Adipose tissue (tissue), 3 donors: Measurements from ENCODE around the gene RNF10. TPM values are rescaled to one million over a fixed set of nuclear protein-coding genes. Genes with fewer than 3 reads are reported as not detected.

ENCODE experiments used
- polyA plus RNA-seq, 3 donors: library from polyadenylated mRNA; stranded (reverse); fragments of 200-250 nt; gene quantifications; one replicate each; pipeline ENCODE4 v1.2.3, GENCODE V29; 2013
- donor health status: healthy with polysubstance abuse.
- donor health status: Bipolar disorder and iron deficiency.
- donor health status: healthy.

RNF10 gene
- polyA plus RNA-seq, 3 donors = 54.4 to 141 (median 103) TPM

Other genes starting within 250 kb of the RNF10 start
- gene RNU4-2, start 242.5 kb upstream of the RNF10 start, polyA plus RNA-seq = not detected
- not detected for gene RNU4-1, start 241.1 kb upstream of the RNF10 start, polyA plus RNA-seq
- under 1 TPM; 0.56 to 0.93 (median 0.91) TPM for gene SIRT4, start 232.0 kb upstream of the RNF10 start, polyA plus RNA-seq
- gene PLA2G1B, start 206.6 kb upstream of the RNF10 start, polyA plus RNA-seq = over 10,000 TPM in 1 of 3 donors, 10 to 100 TPM in 1, 1 to 10 TPM in 1; 2.3 to 10,835 (median 11.8) TPM
- gene MSI1, start 165.2 kb upstream of the RNF10 start, polyA plus RNA-seq = 1 to 10 TPM in 1 of 3 donors, under 1 TPM in 1, not detected in 1; 0.45 to 1.1 TPM
- 100 to 1,000 TPM; 424 to 983 (median 500) TPM for gene COX6A1, start 96.2 kb upstream of the RNF10 start, polyA plus RNA-seq
- gene TRIAP1, start 88.0 kb upstream of the RNF10 start, polyA plus RNA-seq = 10 to 100 TPM; 29.0 to 34.4 (median 29.1) TPM
- gene GATC, start 87.9 kb upstream of the RNF10 start, polyA plus RNA-seq = 10 to 100 TPM; 10.6 to 13.4 (median 12.3) TPM
- gene SRSF9, start 64.6 kb upstream of the RNF10 start, polyA plus RNA-seq = 10 to 100 TPM; 68.8 to 95.0 (median 91.8) TPM
- 100 to 1,000 TPM; 137 to 522 (median 243) TPM for gene DYNLL1, start 38.2 kb upstream of the RNF10 start, polyA plus RNA-seq
- 10 to 100 TPM; 17.8 to 38.9 (median 28.2) TPM for gene COQ5, start 5.2 kb upstream of the RNF10 start, polyA plus RNA-seq
- gene POP5, start 47.0 kb downstream of the RNF10 start, polyA plus RNA-seq = 10 to 100 TPM; 25.4 to 55.2 (median 50.0) TPM
- gene CABP1, start 106.3 kb downstream of the RNF10 start, polyA plus RNA-seq = 10 to 100 TPM in 1 of 3 donors, 1 to 10 TPM in 1, under 1 TPM in 1; 0.45 to 14.5 (median 6.2) TPM
- 10 to 100 TPM; 44.0 to 54.8 (median 45.1) TPM for gene MLEC, start 152.8 kb downstream of the RNF10 start, polyA plus RNA-seq
- 10 to 100 TPM; 14.9 to 18.9 (median 15.2) TPM for gene UNC119B, start 176.1 kb downstream of the RNF10 start, polyA plus RNA-seq
- gene ACADS, start 191.5 kb downstream of the RNF10 start, polyA plus RNA-seq = 100 to 1,000 TPM in 1 of 3 donors, 10 to 100 TPM in 2; 49.1 to 194 (median 69.4) TPM